Activated T-cell treated with anti-CD3 and anti-CD28 coated beads, Interleukin-2, amount 50 U/mL, for 4 hours (primary cell): ENCODE measurements around the gene ATP6AP2. TPM values are rescaled to one million over a fixed set of nuclear protein-coding genes. Genes with fewer than 3 reads are reported as not detected.
"Not testable (repeated sequence)": the region's sequence is repeated elsewhere in the genome, so short reads cannot be mapped to it uniquely, and the experiment has no call there.

ENCODE experiments used
- ATAC-seq, 2 donors: fragments of 200-7000 bp; cut with Tn5 transposase; one replicate each; pipeline ENCODE4 v1.10.0; 2021
- DNase-seq: peaks from one replicate; pipeline ENCODE4 v3.0.0-alpha.2; 2020
- H3K27me3 Mint-ChIP-seq: one replicate; pipeline ENCODE4 v1.8.0; 2021; ENCODE audit warnings: low read depth, mixed read lengths
- H3K36me3 Mint-ChIP-seq: one replicate; pipeline ENCODE4 v1.8.0; 2022; ENCODE audit warnings: mixed read lengths; ENCODE audit not compliant: insufficient read depth
- H3K4me1 Mint-ChIP-seq: one replicate; pipeline ENCODE4 v1.8.0; 2021; ENCODE audit warnings: low read depth, mixed read lengths
- H3K4me3 Mint-ChIP-seq: one replicate; pipeline ENCODE4 v1.8.0; 2021; ENCODE audit warnings: mild to moderate bottlenecking, moderate library complexity, mixed read lengths
- H3K9me3 Mint-ChIP-seq: one replicate; pipeline ENCODE4 v1.8.0; 2021; ENCODE audit warnings: mixed read lengths
- total RNA-seq, 3 donors: library from RNA; stranded (reverse); gene quantifications; one replicate each; pipeline ENCODE4 v1.2.1, GENCODE V29; 2021

The ATP6AP2 gene
- total RNA-seq, 3 donors from 2014 or later, result 49.2 to 60.3 (median 54.3) TPM

DNA sequence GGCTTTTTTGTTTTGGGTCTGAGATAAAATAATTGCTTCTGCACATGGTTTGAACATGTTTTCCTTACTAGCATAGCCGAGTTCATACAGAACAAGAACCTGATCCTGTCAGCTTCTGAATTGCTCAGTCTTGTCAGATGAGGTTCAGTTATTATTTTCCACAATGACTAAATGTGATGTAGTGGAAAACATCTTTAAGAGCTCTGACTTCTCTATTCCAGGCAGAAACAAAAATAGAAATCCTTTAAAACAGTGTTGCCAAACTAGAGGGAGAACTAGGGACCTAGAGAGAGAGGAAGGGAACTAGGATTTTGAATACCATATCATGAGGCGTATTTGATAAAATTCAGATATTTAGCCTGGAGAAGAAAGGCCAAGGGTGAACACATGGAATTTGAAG is 2.0 kb downstream of the ATP6AP2 start:
- no peaks in the 10 kb centered on the region for H3K9me3 Mint-ChIP-seq
- H3K4me1 Mint-ChIP-seq, result peaks cover 41% of the 10 kb centered on the region
- H3K36me3 Mint-ChIP-seq, result peaks cover 3% of the 10 kb centered on the region
- no peak for DNase-seq
- peak overlapping the region; percentile 50 for H3K4me3 Mint-ChIP-seq
- no peak for ATAC-seq
- H3K27me3 Mint-ChIP-seq, result no peaks in the 10 kb centered on the region

DNA sequence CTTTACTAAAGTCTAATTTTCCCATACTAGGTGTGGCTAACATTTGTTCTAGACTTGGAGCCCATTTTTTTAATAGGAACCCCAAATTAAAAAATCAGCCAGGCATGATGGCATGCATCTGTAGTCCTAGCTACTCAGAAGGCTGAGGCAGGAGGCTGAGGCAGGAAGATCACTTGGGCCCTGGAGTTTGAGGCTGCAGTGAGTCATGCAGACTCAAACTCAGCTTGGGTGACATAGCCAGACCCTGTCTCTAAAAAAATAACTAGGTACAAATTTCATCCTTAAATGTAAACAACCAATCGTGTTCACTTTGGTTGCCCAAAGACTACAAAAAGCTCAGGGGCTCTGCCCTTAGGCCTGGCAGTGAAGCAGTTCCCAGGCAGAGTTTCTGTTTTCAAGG is 6.9 kb downstream of the ATP6AP2 start:
- not testable (repeated sequence) for H3K9me3 Mint-ChIP-seq, H3K27me3 Mint-ChIP-seq, H3K36me3 Mint-ChIP-seq, H3K4me3 Mint-ChIP-seq, DNase-seq
- H3K4me1 Mint-ChIP-seq, result peaks cover 44% of the 10 kb centered on the region
- peak in 1 of 2 donors; percentile 29 for ATAC-seq

DNA sequence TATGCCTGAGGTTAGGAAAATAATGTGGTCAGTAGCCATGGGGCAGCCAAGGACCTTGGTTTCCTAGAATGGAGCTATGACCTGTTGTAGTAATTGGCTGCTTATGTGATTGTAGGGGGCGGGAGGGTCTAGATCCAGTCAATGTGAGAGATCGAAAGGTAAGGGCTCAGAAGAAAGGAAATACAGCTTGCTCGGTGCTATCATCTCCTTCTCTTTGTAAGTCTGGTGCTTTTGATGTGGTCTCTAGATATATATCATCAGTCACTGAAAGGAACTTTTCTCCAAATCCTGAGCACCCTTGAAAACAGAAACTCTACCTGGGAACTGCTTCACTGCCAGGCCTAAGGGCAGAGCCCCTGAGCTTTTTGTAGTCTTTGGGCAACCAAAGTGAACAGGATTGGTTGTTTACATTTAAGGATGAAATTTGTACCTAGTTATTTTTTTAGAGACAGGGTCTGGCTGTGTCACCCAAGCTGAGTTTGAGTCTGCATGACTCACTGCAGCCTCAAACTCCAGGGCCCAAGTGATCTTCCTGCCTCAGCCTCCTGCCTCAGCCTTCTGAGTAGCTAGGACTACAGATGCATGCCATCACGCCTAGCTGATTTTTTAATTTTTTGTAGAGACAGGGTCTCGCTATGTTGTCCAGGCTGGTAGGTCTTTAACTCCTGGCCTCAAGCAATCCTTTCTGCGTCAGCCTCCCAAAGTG is 9.0 kb downstream of the ATP6AP2 start:
- Mint-ChIP-seq H3K4me3 (peak overlapping the region; percentile 46), H3K36me3 (peaks cover 11% of the 10 kb centered on the region), H3K4me1 (peaks cover 33% of the 10 kb centered on the region)
- not testable (repeated sequence) for H3K27me3 Mint-ChIP-seq, H3K9me3 Mint-ChIP-seq, DNase-seq
- ATAC-seq, result peak; percentile 94 to 97

DNA sequence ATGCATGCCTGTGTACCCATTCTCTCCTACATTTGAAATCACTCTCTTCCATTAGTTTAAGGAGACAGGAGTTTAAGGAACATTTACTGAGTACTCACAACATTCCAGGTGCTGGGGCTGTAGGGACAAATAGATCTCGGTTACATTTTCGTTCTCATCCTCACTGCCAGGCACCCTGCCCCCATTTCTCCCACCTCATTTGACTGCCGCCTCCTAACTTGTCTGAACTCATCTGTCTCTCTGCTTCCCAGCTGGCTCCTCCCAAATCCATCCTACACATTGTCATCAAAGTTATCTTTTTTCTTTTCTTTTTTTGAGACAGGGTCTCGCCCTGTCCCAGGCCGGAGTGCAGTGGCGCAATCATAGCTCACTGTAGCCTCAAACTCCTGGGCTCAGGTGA is 22.7 kb downstream of the ATP6AP2 start:
- Mint-ChIP-seq H3K4me1 (no peaks in the 10 kb centered on the region), H3K27me3 (no peaks in the 10 kb centered on the region), H3K4me3 (no peak overlapping the region), H3K9me3 (no peaks in the 10 kb centered on the region), H3K36me3 (peaks cover 12% of the 10 kb centered on the region)
- no peak for DNase-seq
- no peak for ATAC-seq

DNA sequence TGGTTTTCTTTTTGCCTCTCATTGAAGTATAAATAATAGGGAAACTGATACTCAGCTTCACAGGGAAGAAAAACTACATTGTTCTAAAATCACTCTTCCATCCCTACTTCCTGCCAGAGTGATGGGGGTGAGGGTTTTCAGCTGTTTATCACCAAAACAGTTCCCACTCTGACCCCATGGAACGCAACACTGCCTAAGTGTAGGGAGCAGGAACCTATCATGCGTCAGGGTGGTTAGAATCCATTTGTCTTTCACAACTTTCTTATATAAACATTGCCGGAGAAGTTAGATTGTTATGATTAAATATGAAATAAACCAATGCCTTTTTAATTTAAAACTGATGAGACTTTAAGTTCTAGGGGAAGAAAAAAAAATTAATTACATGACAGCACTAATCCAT is 26.6 kb downstream of the ATP6AP2 start:
- ATAC-seq, result no peak
- H3K36me3 Mint-ChIP-seq, result peaks cover 2% of the 10 kb centered on the region
- DNase-seq, result no peak
- no peak overlapping the region for H3K4me3 Mint-ChIP-seq
- no peaks in the 10 kb centered on the region for H3K4me1 Mint-ChIP-seq
- H3K9me3 Mint-ChIP-seq, result no peaks in the 10 kb centered on the region
- no peaks in the 10 kb centered on the region for H3K27me3 Mint-ChIP-seq

DNA sequence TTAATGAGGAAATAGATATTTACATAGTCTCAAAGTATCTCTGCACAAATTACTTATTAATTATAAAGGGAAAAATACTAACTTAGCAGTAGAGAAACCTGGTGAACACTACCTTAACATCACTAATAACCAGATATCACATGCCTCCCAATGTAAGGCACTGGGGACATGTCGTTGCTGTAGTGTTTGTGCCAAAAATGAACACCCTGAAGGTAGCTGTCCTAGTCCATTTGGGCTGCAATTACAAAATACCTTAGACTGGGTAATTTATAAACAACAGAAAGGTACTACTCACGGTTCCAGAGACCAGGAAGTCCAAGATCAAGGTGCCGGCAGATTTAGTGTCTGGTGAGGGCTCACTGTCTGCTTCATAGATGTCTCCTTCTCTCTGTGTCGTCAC is 31.7 kb downstream of the ATP6AP2 start:
- H3K4me1 Mint-ChIP-seq, result no peaks in the 10 kb centered on the region
- H3K36me3 Mint-ChIP-seq, result no peaks in the 10 kb centered on the region
- ATAC-seq (no peak), DNase-seq (no peak)
- H3K9me3 Mint-ChIP-seq, result no peaks in the 10 kb centered on the region
- no peak overlapping the region for H3K4me3 Mint-ChIP-seq
- no peaks in the 10 kb centered on the region for H3K27me3 Mint-ChIP-seq

DNA sequence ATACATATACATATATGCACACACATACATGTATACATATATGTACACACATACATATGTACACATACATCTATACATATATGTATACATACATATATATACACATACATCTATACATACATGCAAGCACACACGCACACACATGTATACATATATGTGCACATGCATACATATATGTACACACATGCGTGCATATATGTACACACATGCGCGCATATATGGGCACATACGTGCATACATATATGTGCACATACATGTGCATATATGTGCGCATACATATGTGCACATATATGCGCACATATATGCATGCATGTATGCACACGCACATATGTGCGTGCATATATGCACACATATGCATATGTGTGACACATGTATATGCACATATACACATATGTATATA is 35.2 kb downstream of the ATP6AP2 start:
- no peaks in the 10 kb centered on the region for H3K36me3 Mint-ChIP-seq
- no peak overlapping the region for H3K4me3 Mint-ChIP-seq
- no peak for DNase-seq
- H3K27me3 Mint-ChIP-seq, result no peaks in the 10 kb centered on the region
- no peaks in the 10 kb centered on the region for H3K9me3 Mint-ChIP-seq
- no peaks in the 10 kb centered on the region for H3K4me1 Mint-ChIP-seq
- ATAC-seq, result no peak

DNA sequence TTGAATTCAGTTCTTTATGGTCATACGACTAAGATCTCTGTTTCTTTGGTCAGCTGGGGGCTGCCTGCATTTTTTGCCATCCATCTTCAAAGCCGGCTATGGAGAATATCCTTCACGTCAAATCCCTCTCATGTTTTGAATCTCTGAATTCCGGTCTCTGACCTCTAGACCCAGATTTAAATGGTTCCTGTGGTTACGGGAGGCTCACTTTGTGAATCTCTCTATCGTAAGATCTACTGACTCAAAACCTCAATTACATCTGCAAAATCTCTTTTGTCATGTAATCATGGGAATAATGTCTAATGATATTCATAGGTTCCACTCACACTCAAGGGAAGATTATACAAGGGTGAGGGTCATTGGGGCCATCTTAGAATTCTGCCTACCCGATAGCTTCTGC is 36.8 kb downstream of the ATP6AP2 start:
- Mint-ChIP-seq H3K27me3 (no peaks in the 10 kb centered on the region), H3K36me3 (no peaks in the 10 kb centered on the region), H3K4me3 (no peak overlapping the region), H3K9me3 (no peaks in the 10 kb centered on the region), H3K4me1 (no peaks in the 10 kb centered on the region)
- ATAC-seq, result no peak
- DNase-seq, result no peak

DNA sequence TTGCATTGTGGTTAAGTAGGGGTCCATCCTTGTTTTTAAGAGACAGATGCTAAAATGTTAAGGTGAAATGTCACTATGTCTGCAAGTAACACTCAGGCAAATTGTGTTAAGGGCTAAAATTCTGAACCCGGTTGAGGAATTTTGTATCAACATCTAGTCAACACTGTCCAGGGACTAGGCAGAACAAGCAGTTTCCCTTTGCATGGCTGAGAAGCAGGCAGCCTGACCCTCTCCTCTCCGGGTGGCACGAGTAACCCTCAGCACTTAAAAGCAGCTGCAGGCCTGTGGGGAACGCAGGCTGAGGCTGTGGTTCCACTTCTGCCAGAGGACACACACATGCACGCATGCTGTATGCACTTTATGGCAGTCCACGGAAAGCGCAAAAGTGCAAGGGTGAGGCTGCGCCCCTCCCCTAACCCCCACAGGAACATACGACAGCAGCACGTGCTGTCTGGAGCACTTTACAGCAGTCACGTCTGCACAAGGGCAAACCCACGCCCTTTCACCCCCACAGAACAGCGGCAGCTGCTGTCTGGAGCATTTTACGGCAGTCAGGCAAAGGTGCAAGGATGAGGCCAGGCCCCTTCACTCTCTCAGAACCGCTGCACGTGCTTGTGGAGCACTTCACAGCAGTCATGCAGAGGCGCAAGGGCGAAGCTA is 41.8 kb downstream of the ATP6AP2 start:
- no peaks in the 10 kb centered on the region for H3K4me1 Mint-ChIP-seq
- no peak for ATAC-seq

DNA sequence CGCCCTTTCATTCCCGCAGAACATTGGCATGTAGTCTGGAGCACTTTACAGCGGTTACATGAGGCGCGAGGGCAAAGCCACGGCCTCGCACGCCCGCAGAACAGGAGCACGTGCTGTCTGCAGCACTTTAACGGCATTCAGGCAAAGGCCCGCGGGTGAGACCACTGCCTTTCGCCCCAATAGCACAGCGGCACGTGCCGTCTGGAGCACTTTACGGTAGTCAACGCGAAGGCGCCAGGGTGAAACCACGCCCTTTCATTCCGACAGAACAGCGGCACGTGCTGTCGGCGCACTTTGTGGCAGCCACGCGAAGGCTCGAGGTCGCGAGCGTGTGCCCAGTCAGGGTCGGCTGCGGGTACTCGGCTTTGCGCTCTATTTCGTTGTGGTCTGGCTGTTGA is 42.4 kb downstream of the ATP6AP2 start, which contains the start of gene MPC1L:
TSS of gene MPC1L (plus strand) at position 290 of the 398 bp plus-strand sequence. CDS start 138 bp downstream, outside the sequence.
- ATAC-seq, result no peak
- no peaks in the 10 kb centered on the region for H3K9me3 Mint-ChIP-seq
- H3K4me1 Mint-ChIP-seq, result no peaks in the 10 kb centered on the region
- H3K4me3 Mint-ChIP-seq, result no peak within 1 kb of the TSS
- peaks cover under 1% of the 10 kb centered on the region for H3K36me3 Mint-ChIP-seq
- DNase-seq, result no peak
- no peaks in the 10 kb centered on the region for H3K27me3 Mint-ChIP-seq

More for the DNA sequence above, 41.8 kb downstream of the ATP6AP2 start:
- Mint-ChIP-seq H3K9me3 (no peaks in the 10 kb centered on the region), H3K27me3 (no peaks in the 10 kb centered on the region), H3K36me3 (no peaks in the 10 kb centered on the region), H3K4me3 (no peak overlapping the region)
- no peak for DNase-seq

DNA sequence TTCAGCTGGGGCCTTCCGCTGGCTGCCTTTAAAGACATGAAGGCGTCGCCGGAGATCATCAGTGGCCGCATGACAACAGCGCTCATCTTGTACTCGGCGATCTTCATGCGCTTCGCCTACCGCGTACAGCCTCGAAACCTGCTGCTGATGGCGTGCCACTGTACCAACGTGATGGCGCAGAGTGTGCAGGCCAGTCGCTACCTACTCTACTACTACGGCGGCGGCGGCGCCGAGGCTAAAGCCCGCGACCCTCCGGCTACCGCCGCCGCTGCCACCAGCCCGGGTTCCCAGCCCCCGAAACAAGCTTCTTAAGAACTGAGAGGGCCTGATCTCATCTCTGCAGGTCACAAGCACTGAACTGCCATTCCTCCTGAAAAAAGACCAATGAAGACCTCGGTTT is 42.9 kb downstream of the ATP6AP2 start:
- H3K9me3 Mint-ChIP-seq, result no peaks in the 10 kb centered on the region
- no peak overlapping the region for H3K4me3 Mint-ChIP-seq
- H3K4me1 Mint-ChIP-seq, result no peaks in the 10 kb centered on the region
- no peaks in the 10 kb centered on the region for H3K27me3 Mint-ChIP-seq
- peaks cover 3% of the 10 kb centered on the region for H3K36me3 Mint-ChIP-seq
- no peak for DNase-seq
- ATAC-seq, result no peak

DNA sequence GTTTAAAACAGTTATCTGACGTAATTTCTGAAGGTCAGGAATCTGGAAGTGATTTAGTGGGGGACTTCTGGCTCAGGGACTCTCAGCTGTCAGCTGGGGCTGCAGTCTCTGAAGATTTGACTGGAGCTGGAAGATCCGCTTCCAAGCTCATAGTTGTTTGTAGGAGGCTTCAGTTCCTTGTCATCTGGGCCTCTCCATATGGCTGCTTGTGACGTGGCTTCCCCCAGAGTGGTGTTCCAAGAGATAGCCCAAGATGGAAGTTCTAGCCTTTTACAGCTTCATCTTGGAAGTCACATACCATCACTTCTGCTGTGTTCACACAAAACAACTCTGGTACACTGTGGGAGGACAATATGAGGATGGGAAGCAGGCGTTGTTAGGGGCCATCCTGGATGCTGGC is 44.5 kb downstream of the ATP6AP2 start:
- Mint-ChIP-seq H3K36me3 (peaks cover 3% of the 10 kb centered on the region), H3K4me1 (no peaks in the 10 kb centered on the region), H3K27me3 (no peaks in the 10 kb centered on the region), H3K4me3 (no peak overlapping the region), H3K9me3 (no peaks in the 10 kb centered on the region)
- ATAC-seq, result no peak
- DNase-seq, result no peak

DNA sequence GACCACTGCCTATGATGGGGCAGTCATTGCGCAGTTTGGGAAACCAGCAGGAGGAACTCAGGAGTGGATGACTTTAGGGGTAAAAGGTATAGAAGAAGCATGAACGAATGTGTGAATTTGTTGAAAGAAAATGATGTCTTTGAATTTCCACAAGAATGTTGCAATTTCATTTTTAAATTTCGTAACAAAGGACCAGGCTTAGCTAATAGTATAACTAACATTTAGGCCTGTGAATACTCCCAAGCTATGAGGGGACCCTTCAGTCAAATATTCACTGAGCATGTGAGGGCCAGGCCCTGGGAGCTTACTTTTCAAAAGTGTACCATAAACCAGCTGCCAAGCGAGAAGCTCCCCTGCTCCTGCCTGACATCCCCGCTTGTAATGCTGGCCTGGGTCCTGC is 47.7 kb downstream of the ATP6AP2 start:
- Mint-ChIP-seq H3K4me1 (peaks cover 6% of the 10 kb centered on the region), H3K27me3 (no peaks in the 10 kb centered on the region), H3K4me3 (no peak overlapping the region), H3K9me3 (no peaks in the 10 kb centered on the region), H3K36me3 (peaks cover 13% of the 10 kb centered on the region)
- ATAC-seq (no peak), DNase-seq (no peak)

DNA sequence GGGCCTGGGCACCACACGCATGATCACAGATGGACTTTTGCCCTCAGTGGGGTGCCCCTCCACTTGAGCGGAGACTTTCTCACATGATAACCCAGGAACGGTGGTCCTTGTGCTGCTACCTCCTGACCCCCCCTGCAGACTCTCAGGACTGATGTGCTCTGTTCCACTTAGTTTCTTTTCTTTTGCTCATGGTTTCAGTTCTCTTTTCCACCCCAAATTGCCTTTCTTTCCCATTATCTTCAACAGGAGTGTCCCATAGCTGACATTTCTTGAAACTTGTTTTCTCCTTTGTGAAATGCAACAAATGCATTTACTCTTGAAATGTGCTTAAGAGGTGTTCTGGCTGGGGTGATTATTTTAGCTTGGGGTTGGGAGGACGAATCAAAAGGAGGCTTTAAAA is 51.4 kb downstream of the ATP6AP2 start:
- DNase-seq, result no peak
- Mint-ChIP-seq H3K4me1 (peaks cover 11% of the 10 kb centered on the region), H3K27me3 (no peaks in the 10 kb centered on the region), H3K36me3 (peaks cover 28% of the 10 kb centered on the region), H3K9me3 (no peaks in the 10 kb centered on the region), H3K4me3 (no peak overlapping the region)
- no peak for ATAC-seq

DNA sequence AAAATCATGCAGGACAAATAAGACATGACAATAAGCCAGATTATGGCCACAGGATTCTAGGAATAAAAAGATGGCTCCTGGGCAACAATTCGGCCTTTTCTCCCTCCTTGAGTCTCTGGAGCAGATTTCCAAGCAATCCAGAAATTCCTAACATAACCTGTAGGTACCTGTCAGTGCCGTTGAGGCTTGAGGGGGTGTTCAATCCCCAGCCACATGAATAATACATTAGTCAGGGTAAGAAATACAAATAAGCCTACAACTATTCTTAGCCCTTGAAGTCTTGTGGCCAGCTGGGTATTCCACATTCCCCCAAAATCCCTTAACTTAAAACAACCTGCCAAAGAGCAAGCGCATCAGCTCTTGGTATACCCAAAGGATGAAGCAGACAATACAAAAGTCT is 56.9 kb downstream of the ATP6AP2 start:
- H3K4me1 Mint-ChIP-seq, result peaks cover 29% of the 10 kb centered on the region
- no peaks in the 10 kb centered on the region for H3K9me3 Mint-ChIP-seq
- DNase-seq, result no peak
- no peak for ATAC-seq
- H3K36me3 Mint-ChIP-seq, result peaks cover 27% of the 10 kb centered on the region
- no peaks in the 10 kb centered on the region for H3K27me3 Mint-ChIP-seq
- H3K4me3 Mint-ChIP-seq, result no peak overlapping the region
